A549 (cell line): ENCODE measurements around the gene TUT4. TPM values are rescaled to one million over a fixed set of nuclear protein-coding genes. Genes with fewer than 3 reads are reported as not detected.

ENCODE experiments used
- ATAC-seq, 2 experiments: fragments of 200-7000 bp in 1 of 2; fragments of >200 bp in 1 of 2; cut with Nextera tagmentation in 1 of 2; cut with Tn5 transposase in 1 of 2; 3 replicates each; pipeline versions ENCODE4 v1.8.0 to v1.9.1; 2018 to 2020; ENCODE audit warnings: mild to moderate bottlenecking in 1 of 2, moderate library complexity in 1 of 2
- CTCF ChIA-PET: fragments of 300-600 bp; sonication (Branson Sonifier 250); formaldehyde crosslinking; extraction: SDS; loops from one replicate; lab custom pipeline; 2021; ENCODE audit warnings: antibody characterized with exemption, inconsistent platforms; lab: Yijun Ruan, JAX
- POLR2A ChIA-PET: fragments of 350-600 bp; formaldehyde crosslinking; extraction: SDS; loops from one replicate; lab custom pipeline; 2021; ENCODE audit warnings: antibody characterized with exemption, inconsistent platforms; lab: Yijun Ruan, JAX
- DNase-seq, 2 experiments: peaks; one replicate each; pipeline versions ENCODE4 v3.0.0 to v3.0.0-alpha.2; 2011 to 2016; ENCODE audit warnings: low read depth in 1 of 2, low spot score in 1 of 2
- FAIRE-seq: peaks from 2 replicates; lab custom pipeline; 2011; peaks lifted over from hg19 to GRCh38; lab: Jason Lieb, UNC
- H3K27ac ChIP-seq, 2 experiments: fragments of >200 bp; sonication (Bioruptor Twin); formaldehyde crosslinking; 3 replicates each; pipeline ENCODE4 v1.5.1; 2016 to 2017
- H3K4me1 ChIP-seq: fragments of >200 bp; sonication (Bioruptor Twin); formaldehyde crosslinking; 3 replicates; pipeline ENCODE4 v1.6.1; 2016
- H3K4me2 ChIP-seq: fragments of >200 bp; sonication (Bioruptor Twin); formaldehyde crosslinking; 3 replicates; pipeline ENCODE4 v1.6.1; 2016
- H3K4me3 ChIP-seq: fragments of >200 bp; sonication (Bioruptor Twin); formaldehyde crosslinking; 3 replicates; pipeline ENCODE4 v1.5.1; 2016
- H3K9me3 ChIP-seq: fragments of >200 bp; sonication (Bioruptor Twin); formaldehyde crosslinking; 3 replicates; pipeline ENCODE4 v1.6.1; 2016
- BHLHE40 ChIP-seq: IDR thresholded peaks from 2 replicates; pipeline ENCODE4 v1.6.1; 2012; ENCODE audit warnings: low read depth, low read length, inconsistent platforms
- CBX8 ChIP-seq: fragments of 200-600 bp; sonication (generic); IDR thresholded peaks from 2 replicates; pipeline ENCODE4 v1.6.1; 2016
- CEBPB ChIP-seq, 2 experiments: fragments of >200 bp in 1 of 2; sonication (Bioruptor Twin) in 1 of 2; formaldehyde crosslinking in 1 of 2; IDR thresholded peaks; 2 replicates each; pipeline ENCODE4 v1.6.1; 2012 to 2016
- CHD2 ChIP-seq: fragments of 150-350 bp; IDR thresholded peaks from 2 replicates; pipeline ENCODE4 v1.6.1; 2014; ENCODE audit warnings: low read length; ENCODE audit not compliant: partially characterized antibody
- CHD4 ChIP-seq: fragments of 200-600 bp; sonication (generic); IDR thresholded peaks from 2 replicates; pipeline ENCODE4 v1.6.1; 2016; ENCODE audit warnings: antibody characterized with exemption, mild to moderate bottlenecking, borderline replicate concordance
- EHF ChIP-seq: fragments of 250-450 bp; sonication (Bioruptor Pico); IDR thresholded peaks from 2 replicates; pipeline ENCODE4 v1.5.0; 2020; ENCODE audit warnings: mild to moderate bottlenecking
- EHMT2 ChIP-seq: fragments of 200-600 bp; sonication (generic); IDR thresholded peaks from 2 replicates; pipeline ENCODE4 v1.6.1; 2016; ENCODE audit warnings: antibody characterized with exemption, low read depth, mild to moderate bottlenecking, moderate library complexity
- EP300 ChIP-seq, 2 experiments: fragments of >200 bp; sonication (Bioruptor Twin); formaldehyde crosslinking; IDR thresholded peaks; 2 replicates in 1 of 2; 3 replicates in 1 of 2; pipeline ENCODE4 v1.6.1; 2016 to 2017
- ESRRA ChIP-seq: fragments of 150-350 bp; IDR thresholded peaks from 2 replicates; pipeline ENCODE4 v1.6.1; 2014; ENCODE audit warnings: mild to moderate bottlenecking, low read length, borderline replicate concordance
- HEYL ChIP-seq: fragments of 250-450 bp; sonication (Bioruptor Pico); IDR thresholded peaks from 2 replicates; pipeline ENCODE4 v1.8.0; 2021; ENCODE audit warnings: mild to moderate bottlenecking, moderate library complexity
- HMGXB4 ChIP-seq: fragments of 250-450 bp; sonication (Bioruptor Pico); IDR thresholded peaks from 2 replicates; pipeline ENCODE4 v1.5.0; 2021; ENCODE audit warnings: mild to moderate bottlenecking, moderate library complexity, borderline replicate concordance
- HOXB13 ChIP-seq: fragments of 250-450 bp; sonication (Bioruptor Pico); IDR thresholded peaks from 2 replicates; pipeline ENCODE4 v1.5.0; 2020; ENCODE audit warnings: low read depth, mild to moderate bottlenecking, moderate library complexity
- JUNB ChIP-seq: fragments of >200 bp; sonication (Bioruptor Twin); formaldehyde crosslinking; IDR thresholded peaks from 2 replicates; pipeline ENCODE4 v1.6.1; 2016
- KDM5A ChIP-seq: fragments of 200-600 bp; sonication (generic); IDR thresholded peaks from 2 replicates; pipeline ENCODE4 v1.6.1; 2016; ENCODE audit warnings: antibody characterized with exemption, mild to moderate bottlenecking
- MYC ChIP-seq: IDR thresholded peaks from 2 replicates; pipeline ENCODE4 v1.6.1; 2012; ENCODE audit warnings: mild to moderate bottlenecking, inconsistent platforms, low read length, improper control_type of control experiment, borderline replicate concordance
- NFE2L2 ChIP-seq: fragments of 150-350 bp; conservative IDR thresholded peaks from 2 replicates; pipeline ENCODE4 v1.6.1; 2014; ENCODE audit warnings: low read length
- POLR2AphosphoS2 ChIP-seq: conservative IDR thresholded peaks from 2 replicates; pipeline ENCODE4 v1.6.1; 2012; ENCODE audit warnings: low read length, improper control_type of control experiment, inconsistent platforms
- REST ChIP-seq: fragments of 200-600 bp; sonication (generic); IDR thresholded peaks from 2 replicates; pipeline ENCODE4 v1.6.1; 2016; ENCODE audit warnings: antibody characterized with exemption, mild to moderate bottlenecking, moderate library complexity
- SMC3 ChIP-seq: fragments of >200 bp; sonication (Bioruptor Twin); formaldehyde crosslinking; IDR thresholded peaks from 3 replicates; pipeline ENCODE4 v1.6.1; 2018; ENCODE audit warnings: inconsistent platforms
- USF2 ChIP-seq: fragments of 450-650 bp; IDR thresholded peaks from 2 replicates; pipeline ENCODE4 v1.6.1; 2014; ENCODE audit warnings: antibody characterized with exemption
- ZNF302 ChIP-seq: fragments of 250-450 bp; sonication (Bioruptor Pico); IDR thresholded peaks from 2 replicates; pipeline ENCODE4 v1.9.0; 2021; ENCODE audit warnings: inconsistent platforms, mild to moderate bottlenecking, moderate library complexity
- ZSCAN20 ChIP-seq: fragments of 250-450 bp; sonication (Bioruptor Pico); IDR thresholded peaks from 2 replicates; pipeline ENCODE4 v1.8.0; 2022; ENCODE audit warnings: mild to moderate bottlenecking, moderate library complexity
- WGBS: methylation state at CpG from one replicate; pipeline ENCODE4 v1.1.6; 2017; ENCODE audit errors: missing lambda C conversion rate; 5-methylcytosine and 5-hydroxymethylcytosine counted together
- polyA plus RNA-seq, 4 experiments: library from polyadenylated mRNA; depleted of rRNA in 3 of 4; stranded (reverse); fragments of >200 nt; fragmentation: RNase III in 1 of 4; extraction: RNeasy Plus Mini Kit Qiagen cat#74134 plus additional on column Dnase treatment in 1 of 4; gene quantifications; 2 replicates in 3 of 4; 3 replicates in 1 of 4; pipeline ENCODE4 v1.2.3, GENCODE V29; 2011 to 2017
- TF ChIP-seq, protein P1 (sequence below): IDR thresholded peaks from 2 replicates; pipeline ENCODE4 v1.6.1; 2012
- TF ChIP-seq, protein P2 (sequence below): fragments of >200 bp; sonication (Bioruptor Twin); formaldehyde crosslinking; IDR thresholded peaks from 2 replicates; pipeline ENCODE4 v1.6.1; 2016
- TF ChIP-seq, protein P3 (sequence below): fragments of >200 bp; sonication (Bioruptor Twin); formaldehyde crosslinking; IDR thresholded peaks from 3 replicates; pipeline ENCODE4 v1.6.1; 2016

The TUT4 gene
- polyA plus RNA-seq, 2 of the 4 experiments (the other 2 are of a cell fraction) = 25.3 to 34.1 TPM

GRCh38 chr1:52511851-52512615 is 40.9 kb downstream of the TUT4 start (continued):
- TF ChIP-seq HMGXB4 (CRISPR knock-in tag) = no peak

- H3K9me3 ChIP-seq = no peaks in the 10 kb centered on the region
- H3K27ac ChIP-seq = no peak overlapping the region
- 92% methylated on average over 2 of the region's 2 CpGs for WGBS
- no peak for TF ChIP-seq CHD4
- TF ChIP-seq HEYL (CRISPR knock-in tag) = no peak
- no peak for TF ChIP-seq CBX8
- TF ChIP-seq CEBPB (IDR thresholded peaks at IDR 0.05) = no peak
- no peak for TF ChIP-seq MYC
- TF ChIP-seq, protein P1, sequence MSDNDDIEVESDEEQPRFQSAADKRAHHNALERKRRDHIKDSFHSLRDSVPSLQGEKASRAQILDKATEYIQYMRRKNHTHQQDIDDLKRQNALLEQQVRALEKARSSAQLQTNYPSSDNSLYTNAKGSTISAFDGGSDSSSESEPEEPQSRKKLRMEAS = no peak
- TF ChIP-seq KDM5A = no peak
- no peak for TF ChIP-seq EHF (CRISPR knock-in tag)
- TF ChIP-seq EP300 (IDR thresholded peaks at IDR 0.05) = no peak
- no peak for TF ChIP-seq SMC3
- H3K4me3 ChIP-seq = no peak overlapping the region
- ATAC-seq (no peak), DNase-seq (no peak), FAIRE-seq (no peak)
- H3K4me2 ChIP-seq = no peak overlapping the region
- CTCF ChIA-PET = no interaction called here
- POLR2A ChIA-PET = no interaction called here
- H3K4me1 ChIP-seq = no peaks in the 10 kb centered on the region
Observed at GRCh38 chr1:52511439-52511838, 41.5 kb downstream of the TUT4 start.

GRCh38 chr1:52506920-52507546 is 45.9 kb downstream of the TUT4 start:
- TF ChIP-seq CHD2 = no peak
- TF ChIP-seq POLR2AphosphoS2 = no peak
- TF ChIP-seq BHLHE40 = no peak
- no peak for TF ChIP-seq NFE2L2
- TF ChIP-seq, protein P1 = no peak
- no peak for TF ChIP-seq ZNF302 (CRISPR knock-in tag)
- TF ChIP-seq ZSCAN20 = no peak
- no peak for TF ChIP-seq CBX8
- TF ChIP-seq EP300 (IDR thresholded peaks at IDR 0.05) = no peak
- no peak for TF ChIP-seq REST
- no peak for TF ChIP-seq ESRRA
- TF ChIP-seq, protein P2, sequence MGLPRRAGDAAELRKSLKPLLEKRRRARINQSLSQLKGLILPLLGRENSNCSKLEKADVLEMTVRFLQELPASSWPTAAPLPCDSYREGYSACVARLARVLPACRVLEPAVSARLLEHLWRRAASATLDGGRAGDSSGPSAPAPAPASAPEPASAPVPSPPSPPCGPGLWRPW = no peak
- TF ChIP-seq JUNB = no peak
- TF ChIP-seq SMC3 = no peak
- TF ChIP-seq, protein P3, sequence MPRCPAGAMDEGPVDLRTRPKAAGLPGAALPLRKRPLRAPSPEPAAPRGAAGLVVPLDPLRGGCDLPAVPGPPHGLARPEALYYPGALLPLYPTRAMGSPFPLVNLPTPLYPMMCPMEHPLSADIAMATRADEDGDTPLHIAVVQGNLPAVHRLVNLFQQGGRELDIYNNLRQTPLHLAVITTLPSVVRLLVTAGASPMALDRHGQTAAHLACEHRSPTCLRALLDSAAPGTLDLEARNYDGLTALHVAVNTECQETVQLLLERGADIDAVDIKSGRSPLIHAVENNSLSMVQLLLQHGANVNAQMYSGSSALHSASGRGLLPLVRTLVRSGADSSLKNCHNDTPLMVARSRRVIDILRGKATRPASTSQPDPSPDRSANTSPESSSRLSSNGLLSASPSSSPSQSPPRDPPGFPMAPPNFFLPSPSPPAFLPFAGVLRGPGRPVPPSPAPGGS = no peak
- TF ChIP-seq EHMT2 = no peak
- no peak for TF ChIP-seq HOXB13 (CRISPR knock-in tag)
- no peak for TF ChIP-seq USF2
- TF ChIP-seq, all 56 proteins: peak for 0
- H3K4me2 ChIP-seq = no peak overlapping the region
- ChIA-PET POLR2A (no interaction called here), CTCF (interaction anchor here (1.1 kb wide), 1 partner anchor 9 kb away, joined by 3 read pairs; no protein-coding TSS in a partner anchor)
- no peaks in the 10 kb centered on the region for H3K9me3 ChIP-seq
- no peak for ATAC-seq
- no peak overlapping the region for H3K4me3 ChIP-seq
- FAIRE-seq = no peak
- no peak for DNase-seq
- 89% methylated on average over 3 of the region's 3 CpGs for WGBS
- H3K4me1 ChIP-seq = no peaks in the 10 kb centered on the region
- no peak overlapping the region for H3K27ac ChIP-seq
